MV-4-11 (cell line): Measurements from ENCODE around the gene PDCL3.

ENCODE experiments used
- DNase-seq: peaks from one replicate; lab custom pipeline; 2025; lab: John Stamatoyannopoulos, UW

PDCL3 gene

GRCh38 chr2:100611079-100612029, 48.6 kb downstream of the PDCL3 start:
- DNase-seq = no peak

- DNase-seq = no peak
Measured at GRCh38 chr2:100612388-100613000, 49.7 kb downstream of the PDCL3 start.

- DNase-seq = no peak
Measured at GRCh38 chr2:100613719-100614118, 50.9 kb downstream of the PDCL3 start.

GRCh38 chr2:100614455-100615000, 51.7 kb downstream of the PDCL3 start:
- no peak for DNase-seq

GRCh38 chr2:100615471-100615870, 52.7 kb downstream of the PDCL3 start:
- DNase-seq = no peak

- DNase-seq = no peak
Measured at GRCh38 chr2:100615886-100616285, 53.1 kb downstream of the PDCL3 start.

- no peak for DNase-seq
Measured at GRCh38 chr2:100616841-100617390, 54.1 kb downstream of the PDCL3 start.

- DNase-seq = no peak
Measured at GRCh38 chr2:100619951-100620350, 57.2 kb downstream of the PDCL3 start.

GRCh38 chr2:100620481-100620880, 57.7 kb downstream of the PDCL3 start:
- no peak for DNase-seq

- no peak for DNase-seq
Measured at GRCh38 chr2:100621371-100621951, 58.7 kb downstream of the PDCL3 start.

GRCh38 chr2:100623033-100623715, 60.4 kb downstream of the PDCL3 start:
- DNase-seq = no peak

GRCh38 chr2:100623930-100624329, 61.1 kb downstream of the PDCL3 start:
- no peak for DNase-seq

- DNase-seq = no peak
Measured at GRCh38 chr2:100624536-100624935, 61.7 kb downstream of the PDCL3 start.

GRCh38 chr2:100625717-100626116, 62.9 kb downstream of the PDCL3 start:
- DNase-seq = no peak
